Measurements from ENCODE around the gene NDUFS3.
"Not testable (repeated sequence)": the region's sequence is repeated elsewhere in the genome, so short reads cannot be mapped to it uniquely, and the experiment has no call there.

Gene NDUFS3

DNA sequence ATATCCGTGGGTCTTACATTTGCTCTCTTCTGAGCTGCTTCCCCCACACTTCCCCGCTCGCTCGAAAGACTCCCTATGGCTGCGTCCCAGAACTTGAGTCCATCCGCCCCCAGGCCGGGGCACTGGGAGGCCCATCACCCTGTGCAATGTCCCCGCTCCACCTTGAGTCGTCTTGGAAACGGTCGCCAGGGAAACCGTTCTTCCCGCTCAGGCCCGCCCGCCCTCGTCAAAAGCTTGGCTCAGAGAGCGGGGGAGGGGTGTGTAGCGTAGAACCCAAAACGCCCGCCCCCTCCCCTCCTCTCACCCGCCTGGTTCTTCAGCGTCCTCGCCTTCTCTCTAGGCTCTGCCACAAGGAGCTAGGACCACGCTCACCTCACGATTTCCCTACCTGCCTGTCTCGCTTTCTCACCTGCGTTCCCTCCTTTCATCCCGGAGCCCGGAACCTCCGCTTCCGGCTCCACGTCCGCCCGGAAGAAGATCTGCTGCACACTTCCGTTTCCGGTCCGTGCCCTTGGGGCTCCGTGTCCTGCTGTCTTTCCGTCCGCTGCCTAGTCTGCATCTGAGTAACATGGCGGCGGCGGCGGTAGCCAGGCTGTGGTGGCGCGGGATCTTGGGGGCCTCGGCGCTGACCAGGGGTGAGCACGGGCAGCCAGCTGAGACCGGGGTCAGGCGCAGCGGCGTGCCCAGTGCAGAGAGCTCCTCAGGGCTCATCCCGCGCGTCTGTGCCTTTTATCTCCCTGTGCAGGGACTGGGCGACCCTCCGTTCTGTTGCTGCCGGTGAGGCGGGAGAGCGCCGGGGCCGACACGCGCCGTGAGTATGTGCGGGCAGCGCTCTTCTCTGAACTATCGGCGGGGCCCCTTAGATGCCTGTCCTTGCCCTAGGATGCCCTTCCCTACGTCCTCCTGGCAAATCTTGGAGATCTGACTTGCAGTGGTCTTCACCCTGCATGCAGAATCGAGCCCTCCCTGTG lies at the start of gene NDUFS3, which contains the start of gene KBTBD4:
Gene NDUFS3 (plus strand): TSS at position 551 of the 971 bp plus-strand sequence. CDS start 18 bp downstream, at position 569.
Gene KBTBD4 (minus strand): TSS at position 447 of the 971 bp plus-strand sequence. CDS start 19 bp downstream, at position 428.
- Histone ChIP-seq H3K4me3 (peak within 1 kb of the TSS; percentile 80 to 96 (median 93)), H3K27ac (peak within 1 kb of the TSS; percentile 38 to 97 (median 91))

DNA sequence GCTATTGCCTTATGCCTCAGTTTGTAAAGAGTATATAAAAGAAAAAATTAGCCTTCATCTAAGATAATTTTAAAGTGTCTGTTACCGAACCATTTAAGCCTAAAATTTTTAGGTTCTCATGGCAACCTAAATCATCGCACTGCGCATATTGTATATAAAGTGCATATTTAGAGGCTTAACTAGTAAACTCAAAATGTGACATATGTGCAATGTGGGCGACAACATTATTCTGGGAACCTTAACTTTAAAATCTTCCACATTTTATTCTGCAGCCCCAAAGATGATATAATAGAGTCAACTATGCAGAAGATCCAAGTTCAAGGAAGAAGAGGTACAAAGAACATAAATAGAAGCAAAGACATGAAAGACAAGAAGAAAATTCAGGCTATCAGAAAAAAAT lies 48.9 kb upstream of the NDUFS3 start:
- H3K4me3 ChIP-seq, result no peak overlapping the region
- no peak overlapping the region for H3K27ac ChIP-seq

- H3K4me3 ChIP-seq, result not testable (repeated sequence)
- H3K27ac ChIP-seq, result peak overlapping the region in 2 of 21 experiments; percentile 6 to 9
These were observed 48.2 kb upstream of the NDUFS3 start for GRCh38 chr11:47530721-47531120.

GRCh38 chr11:47531666-47532065 lies 47.2 kb upstream of the NDUFS3 start:
- no peak overlapping the region for H3K4me3 ChIP-seq
- H3K27ac ChIP-seq, result no peak overlapping the region

DNA sequence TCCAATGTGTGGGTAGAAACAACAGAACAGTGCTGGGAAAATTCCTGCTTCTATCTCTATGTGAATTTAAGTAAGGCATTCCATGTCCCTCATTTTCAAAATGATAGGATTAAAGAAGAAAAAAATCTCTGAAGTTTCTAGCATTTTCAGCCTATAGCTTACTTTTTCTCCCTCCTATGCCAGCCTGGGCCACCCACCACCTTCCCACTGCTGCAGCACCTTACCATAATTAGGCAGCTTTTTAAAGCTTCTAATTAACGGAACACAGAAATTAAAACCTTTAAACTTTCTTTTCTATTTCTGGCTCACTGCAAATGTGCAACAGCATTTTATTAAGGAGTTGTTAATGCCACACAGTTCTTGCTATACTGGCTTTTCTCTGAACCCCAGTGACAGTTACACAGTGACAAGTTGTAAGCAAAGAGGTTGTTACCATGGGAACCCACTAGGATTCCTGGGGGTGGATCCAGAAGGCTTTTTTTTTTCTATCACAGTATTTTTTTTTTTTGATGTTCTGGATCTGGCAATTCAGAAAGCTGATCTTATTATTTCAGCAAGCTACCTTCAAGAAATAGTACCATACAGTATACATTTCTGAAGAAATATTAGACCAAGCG lies 46.2 kb upstream of the NDUFS3 start:
- peak overlapping the region in 1 of 21 experiments; percentile 35 for H3K27ac ChIP-seq
- H3K4me3 ChIP-seq, result no peak overlapping the region

GRCh38 chr11:47533690-47534151 lies 45.2 kb upstream of the NDUFS3 start:
- no peak overlapping the region for H3K27ac ChIP-seq

GRCh38 chr11:47534704-47535251 lies 44.1 kb upstream of the NDUFS3 start:
- H3K27ac ChIP-seq, result peak overlapping the region in 1 of 21 experiments; percentile 10

More at GRCh38 chr11:47533690-47534151, 45.2 kb upstream of the NDUFS3 start:
- H3K4me3 ChIP-seq, result no peak overlapping the region

DNA sequence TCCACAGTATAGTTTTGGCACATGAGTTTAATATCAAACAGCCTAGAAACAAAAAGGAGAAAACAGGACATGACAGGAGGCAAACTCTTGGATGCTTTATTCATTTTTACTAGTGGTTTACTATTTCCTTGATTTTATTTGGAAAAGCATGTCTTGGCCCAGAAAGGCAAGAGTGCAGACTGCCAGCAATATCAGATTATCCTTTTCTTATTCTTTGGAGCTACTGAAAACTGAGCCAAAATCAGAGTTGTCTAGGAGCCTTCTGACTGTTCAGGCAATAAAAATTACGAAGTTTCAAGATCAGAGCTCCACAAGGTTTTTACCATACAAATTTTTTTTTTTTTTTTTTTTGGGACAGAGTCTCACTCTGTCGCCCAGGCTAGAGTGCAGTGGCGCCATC lies 42.0 kb upstream of the NDUFS3 start:
- no peak overlapping the region for H3K27ac ChIP-seq
- no peak overlapping the region for H3K4me3 ChIP-seq

More at GRCh38 chr11:47534704-47535251, 44.1 kb upstream of the NDUFS3 start:
- no peak overlapping the region for H3K4me3 ChIP-seq

DNA sequence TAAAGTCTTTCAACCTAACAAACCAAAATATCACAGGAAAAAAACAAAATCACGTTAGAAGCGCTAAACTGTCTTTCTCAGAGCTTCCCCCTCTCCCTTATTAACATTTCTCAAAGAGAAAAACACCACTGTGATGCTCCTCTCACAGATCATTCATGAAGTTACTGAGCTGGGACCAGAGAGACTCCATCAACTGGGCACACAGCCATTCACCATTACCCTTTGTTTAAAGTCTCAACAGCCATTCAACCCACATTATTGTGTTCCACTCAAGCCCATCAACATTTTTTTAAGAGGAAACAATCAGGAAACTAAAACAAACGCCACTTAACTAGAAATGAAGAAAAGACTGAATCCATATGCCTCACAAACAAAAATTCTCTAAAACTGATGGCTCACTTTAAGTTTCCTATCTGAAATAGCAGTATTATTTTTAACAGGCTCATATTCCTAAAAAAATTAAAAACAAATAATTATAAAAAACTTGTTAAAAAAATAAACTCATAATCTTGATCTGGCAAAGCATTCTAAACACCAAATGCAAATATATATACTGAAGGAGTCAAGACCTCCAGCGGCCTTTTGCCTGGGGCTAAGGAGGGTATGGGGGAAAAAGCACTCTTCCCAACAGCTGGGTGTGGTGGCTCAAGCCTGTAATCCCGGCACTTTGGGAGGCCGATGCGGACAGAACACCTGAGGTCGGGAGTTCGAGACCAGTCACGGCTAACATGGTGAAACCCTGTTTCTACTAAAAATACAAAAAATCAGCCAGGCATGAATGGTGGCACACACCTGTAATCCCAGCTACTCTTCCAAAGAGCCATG lies 39.9 kb upstream of the NDUFS3 start:
- Histone ChIP-seq H3K4me3 (no peak overlapping the region), H3K27ac (peak overlapping the region in 4 of 21 experiments; percentile 3 to 46 (median 22))

DNA sequence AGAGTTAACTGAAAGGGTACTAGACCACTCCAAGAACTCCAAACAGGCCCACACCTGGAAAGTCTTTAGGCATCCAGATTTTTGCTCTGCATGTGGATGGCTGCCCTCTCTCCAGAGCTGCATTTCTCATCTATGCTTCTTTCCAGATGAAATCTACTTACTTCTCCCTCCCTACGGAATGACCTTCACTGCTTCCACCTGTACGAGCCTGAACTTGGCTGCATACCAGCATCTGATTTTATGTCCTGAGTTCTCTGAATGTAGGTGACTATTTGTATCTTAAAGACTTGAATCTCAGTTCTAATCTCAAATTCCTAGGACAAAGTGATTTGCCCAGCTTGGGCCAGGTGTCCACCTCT lies 39.2 kb upstream of the NDUFS3 start:
- H3K27ac ChIP-seq, result peak overlapping the region in 6 of 21 experiments; percentile 1 to 78 (median 38)
- H3K4me3 ChIP-seq, result no peak overlapping the region

- Histone ChIP-seq H3K4me3 (no peak overlapping the region), H3K27ac (peak overlapping the region in 6 of 21 experiments; percentile 1 to 78 (median 50))
These were observed 37.8 kb upstream of the NDUFS3 start for GRCh38 chr11:47541070-47541469.

GRCh38 chr11:47545298-47545697 lies 33.6 kb upstream of the NDUFS3 start:
- no peak overlapping the region for H3K4me3 ChIP-seq
- no peak overlapping the region for H3K27ac ChIP-seq

DNA sequence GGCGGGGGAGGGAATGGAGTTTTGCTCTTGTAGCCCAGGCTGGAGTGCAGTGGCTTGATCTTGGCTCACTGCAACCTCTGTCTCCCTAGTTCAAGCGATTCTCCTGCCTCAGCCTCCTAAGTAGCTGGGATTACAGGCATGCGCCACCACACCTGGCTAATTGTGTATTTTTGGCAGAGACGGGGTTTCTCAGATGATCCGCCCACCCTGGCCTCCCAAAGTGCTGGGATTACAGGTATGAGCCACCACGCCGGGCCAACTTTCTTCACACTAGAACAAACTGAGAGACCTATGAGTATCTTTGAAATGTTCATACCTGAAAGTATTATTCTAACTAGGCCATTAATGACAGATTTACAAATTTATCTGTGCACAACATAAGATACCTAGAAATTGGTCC lies 32.6 kb upstream of the NDUFS3 start:
- H3K4me3 ChIP-seq, H3K27ac ChIP-seq: not testable (repeated sequence)

DNA sequence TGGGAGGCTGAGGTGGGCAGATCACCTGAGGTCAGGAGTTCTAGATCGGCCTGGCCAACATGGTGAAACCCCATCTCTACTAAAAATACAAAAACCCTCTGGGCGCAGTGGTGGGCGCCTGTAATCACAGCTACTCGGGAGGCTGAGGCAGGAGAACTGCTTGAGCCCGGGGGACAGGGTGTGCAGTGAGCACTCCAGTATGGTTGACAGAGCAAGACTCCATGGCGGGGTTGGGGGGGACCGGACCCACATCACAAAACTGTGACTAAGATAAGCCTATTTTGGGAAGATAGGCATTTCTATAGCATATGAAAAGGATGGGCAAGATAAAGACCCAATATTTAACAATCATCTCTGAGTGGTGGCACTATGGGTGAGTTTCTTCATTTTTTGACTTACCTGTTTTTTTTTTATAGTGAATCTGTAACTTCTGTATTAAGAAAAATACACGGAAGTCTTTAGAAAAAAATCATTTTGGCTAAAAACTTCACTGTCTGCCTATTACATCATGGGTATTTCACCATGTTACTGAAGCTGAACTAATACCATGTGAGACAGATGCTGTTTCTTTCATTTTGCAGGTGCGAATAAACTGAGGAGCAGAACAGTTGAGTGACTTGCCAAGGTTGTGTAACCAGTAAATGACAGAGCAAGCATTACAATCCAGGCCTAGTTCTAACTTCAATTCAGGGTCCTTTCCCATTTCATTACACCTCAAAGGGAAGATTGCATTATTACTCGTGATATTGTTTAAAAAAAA lies 28.4 kb upstream of the NDUFS3 start:
- Histone ChIP-seq H3K4me3 (no peak overlapping the region), H3K27ac (peak overlapping the region in 3 of 21 experiments; percentile 20 to 97 (median 96))

DNA sequence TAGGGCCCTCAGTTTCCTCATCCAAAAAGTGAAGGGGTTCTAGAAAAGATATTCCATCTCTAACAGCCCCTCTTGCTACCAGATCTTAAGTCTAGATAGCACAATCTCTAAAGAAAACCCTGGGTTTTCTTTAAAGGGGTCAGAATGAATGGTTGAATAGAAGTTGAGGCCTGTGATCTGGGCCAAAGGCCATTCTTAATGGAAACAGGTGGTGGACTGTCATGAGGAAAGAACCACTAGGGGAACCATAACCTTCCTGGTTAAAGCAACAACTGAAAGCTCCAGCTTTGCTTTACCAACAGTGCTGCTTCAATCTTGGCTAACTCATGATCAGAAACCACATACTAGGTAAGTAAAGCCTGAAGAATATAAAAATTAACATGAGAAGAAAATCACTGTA lies 27.8 kb upstream of the NDUFS3 start:
- Histone ChIP-seq H3K4me3 (peak overlapping the region in 3 of 7 experiments; percentile 92 to 96 (median 95)), H3K27ac (peak overlapping the region in 10 of 21 experiments; percentile 20 to 98 (median 96))

- Histone ChIP-seq H3K4me3 (peak overlapping the region; percentile 92 to 100 (median 96)), H3K27ac (peak overlapping the region; percentile 81 to 98 (median 95))
These were observed 26.8 kb upstream of the NDUFS3 start for GRCh38 chr11:47552056-47552565.

- peak within 1 kb of the TSS; percentile 81 to 98 (median 95) for H3K27ac ChIP-seq
- peak within 1 kb of the TSS; percentile 92 to 100 (median 96) for H3K4me3 ChIP-seq
These were observed 26.1 kb upstream of the NDUFS3 start, which contains the start of gene CELF1 for GRCh38 chr11:47552566-47553405. Gene CELF1, minus strand, starts transcription at chr11:47553132. Its CDS starts 53,609 bp downstream, at chr11:47499523.
